H1 (cell line): ENCODE measurements around the gene CHSY1. TPM values are rescaled to one million over a fixed set of nuclear protein-coding genes. Genes with fewer than 3 reads are reported as not detected.

Experiments used
- CTCF ChIA-PET: fragments of 300-600 bp; sonication (Branson Sonifier 250); formaldehyde crosslinking; loops from one replicate; lab custom pipeline; 2021; ENCODE audit not compliant: partially characterized antibody; lab: Charles Lee
- POLR2A ChIA-PET: fragments of 300-600 bp; sonication (Branson Sonifier 250); formaldehyde crosslinking; loops from one replicate; lab custom pipeline; 2021; ENCODE audit warnings: inconsistent platforms; ENCODE audit not compliant: partially characterized antibody; lab: Charles Lee
- DNase-seq, 2 experiments: peaks; one replicate each; pipeline versions ENCODE4 v3.0.0 to v3.0.0-alpha.2; 2010 to 2022; ENCODE audit warnings: low spot score in 2 of 2, low read depth in 1 of 2, mixed read lengths in 1 of 2
- FAIRE-seq: peaks from 2 replicates; lab custom pipeline; 2011; peaks lifted over from hg19 to GRCh38; lab: Jason Lieb, UNC
- H2AFZ ChIP-seq: 2 replicates; pipeline ENCODE4 v1.8.1; 2012; ENCODE audit warnings: low read length, inconsistent platforms
- H2AK5ac ChIP-seq: 2 replicates; pipeline ENCODE4 v1.6.1; 2013; ENCODE audit warnings: low read depth, low read length
- H2BK120ac ChIP-seq: replicated peaks from 2 replicates; pipeline ENCODE3; 2013; ENCODE audit warnings: low read depth, low read length, inconsistent platforms
- H2BK12ac ChIP-seq: 2 replicates; pipeline ENCODE4 v1.6.1; 2013; ENCODE audit warnings: low read depth, low read length
- H2BK15ac ChIP-seq: 2 replicates; pipeline ENCODE4 v1.6.1; 2013; ENCODE audit warnings: low read length
- H2BK20ac ChIP-seq: 2 replicates; pipeline ENCODE4 v1.6.1; 2013; ENCODE audit warnings: low read length
- H2BK5ac ChIP-seq: 2 replicates; pipeline ENCODE4 v1.6.1; 2013; ENCODE audit warnings: low read depth, low read length
- H3K14ac ChIP-seq: 2 replicates; pipeline ENCODE4 v1.6.1; 2013; ENCODE audit warnings: inconsistent platforms; ENCODE audit not compliant: insufficient read length
- H3K18ac ChIP-seq: 2 replicates; pipeline ENCODE4 v1.6.1; 2013; ENCODE audit warnings: low read length; ENCODE audit errors: extremely low read depth
- H3K23ac ChIP-seq: 2 replicates; pipeline ENCODE4 v1.6.1; 2013; ENCODE audit warnings: inconsistent platforms; ENCODE audit not compliant: insufficient read length
- H3K23me2 ChIP-seq: 2 replicates; pipeline ENCODE4 v1.6.1; 2013; ENCODE audit warnings: low read depth, low read length
- H3K27ac ChIP-seq: 2 replicates; pipeline ENCODE4 v1.6.1; 2011; ENCODE audit warnings: low read depth, low read length, inconsistent platforms
- H3K27me3 ChIP-seq, 4 experiments: replicated peaks in 1 of 4; 1 replicate in 1 of 4; 2 replicates in 3 of 4; pipeline versions ENCODE4 v1.6.1 to v1.8.1; 2011 to 2013; ENCODE audit warnings: low read length in 3 of 4, mild to moderate bottlenecking in 3 of 4, inconsistent platforms in 2 of 4, mixed read lengths in 2 of 4, moderate library complexity in 1 of 4; ENCODE audit not compliant: control insufficient read depth in 3 of 4, insufficient read depth in 3 of 4; ENCODE audit errors: extremely low read depth in 1 of 4
- H3K36me3 ChIP-seq, 4 experiments: 2 replicates each; pipeline versions ENCODE4 v1.6.1 to v1.8.1; 2011 to 2013; ENCODE audit warnings: mild to moderate bottlenecking in 4 of 4, low read length in 3 of 4, moderate library complexity in 2 of 4, control low read depth in 1 of 4, inconsistent platforms in 1 of 4; ENCODE audit not compliant: insufficient read depth in 4 of 4, control insufficient read depth in 2 of 4
- H3K4ac ChIP-seq: replicated peaks from 2 replicates; pipeline ENCODE3; 2013; ENCODE audit warnings: low read length, low read depth, mixed read lengths, inconsistent platforms; ENCODE audit not compliant: insufficient read length
- H3K4me1 ChIP-seq, 4 experiments: replicated peaks in 1 of 4; 1 replicate in 1 of 4; 2 replicates in 3 of 4; pipeline versions ENCODE4 v1.6.1 to v1.8.1; 2011 to 2013; ENCODE audit warnings: low read length in 3 of 4, inconsistent platforms in 2 of 4, mixed read lengths in 1 of 4; ENCODE audit not compliant: insufficient read depth in 4 of 4, control insufficient read depth in 3 of 4
- H3K4me2 ChIP-seq, 2 experiments: 2 replicates each; pipeline versions ENCODE4 v1.6.1 to v1.8.1; 2011 to 2013; ENCODE audit warnings: low read depth in 2 of 2, low read length in 2 of 2, control low read depth in 1 of 2, inconsistent platforms in 1 of 2, mild to moderate bottlenecking in 1 of 2; ENCODE audit not compliant: insufficient read depth in 1 of 2
- H3K4me3 ChIP-seq, 4 experiments: fragments of 200-600, 300-600 bp in 1 of 4; sonication (generic), shearing (Covaris generic), sonication (Bioruptor Twin) in 1 of 4; 2 replicates each; pipeline versions ENCODE4 v1.5.1 to v1.8.1; 2011 to 2016; ENCODE audit warnings: low read length in 4 of 4, low read depth in 3 of 4, control low read depth in 2 of 4, inconsistent platforms in 2 of 4, mild to moderate bottlenecking in 2 of 4, mixed read lengths in 1 of 4, moderate library complexity in 1 of 4; ENCODE audit not compliant: insufficient read depth in 2 of 4; ENCODE audit errors: extremely low read depth in 1 of 4
- H3K56ac ChIP-seq: replicated peaks from 2 replicates; pipeline ENCODE3; 2013; ENCODE audit warnings: low read depth, mild to moderate bottlenecking, mixed read lengths, low read length, inconsistent platforms; ENCODE audit not compliant: insufficient read length
- H3K79me1 ChIP-seq: 2 replicates; pipeline ENCODE4 v1.6.1; 2013; ENCODE audit warnings: low read depth, low read length, control low read depth
- H3K79me2 ChIP-seq, 2 experiments: 2 replicates each; pipeline versions ENCODE4 v1.6.1 to v1.8.1; 2012 to 2013; ENCODE audit warnings: low read length in 2 of 2, mild to moderate bottlenecking in 2 of 2, inconsistent platforms in 1 of 2; ENCODE audit not compliant: insufficient read depth in 2 of 2, control insufficient read depth in 1 of 2
- H3K9ac ChIP-seq, 4 experiments: replicated peaks in 1 of 4; 1 replicate in 1 of 4; 2 replicates in 3 of 4; pipeline versions ENCODE4 v1.6.1 to v1.8.1; 2011 to 2013; ENCODE audit warnings: low read depth in 3 of 4, low read length in 3 of 4, control low read depth in 2 of 4, mild to moderate bottlenecking in 2 of 4, moderate library complexity in 2 of 4, inconsistent platforms in 1 of 4; ENCODE audit errors: extremely low read depth in 1 of 4
- H3K9me3 ChIP-seq, 2 experiments: 2 replicates each; pipeline versions ENCODE4 v1.6.1 to v1.8.1; 2012 to 2013; ENCODE audit warnings: mild to moderate bottlenecking in 2 of 2, moderate library complexity in 2 of 2, control low read depth in 1 of 2, inconsistent platforms in 1 of 2, low read depth in 1 of 2, low read length in 1 of 2, mixed read lengths in 1 of 2; ENCODE audit not compliant: insufficient read depth in 2 of 2
- H4K20me1 ChIP-seq, 2 experiments: replicated peaks in 1 of 2; 2 replicates each; pipeline versions ENCODE3 to v1.8.1; 2011 to 2013; ENCODE audit warnings: inconsistent platforms in 2 of 2, low read length in 2 of 2, mild to moderate bottlenecking in 1 of 2; ENCODE audit not compliant: insufficient read depth in 2 of 2, control insufficient read depth in 1 of 2
- H4K5ac ChIP-seq: 2 replicates; pipeline ENCODE4 v1.6.1; 2013; ENCODE audit warnings: low read length, low read depth, mixed read lengths, inconsistent platforms; ENCODE audit not compliant: insufficient read length
- H4K8ac ChIP-seq: 2 replicates; pipeline ENCODE4 v1.8.0; 2013; ENCODE audit warnings: mild to moderate bottlenecking, moderate library complexity, low read length, inconsistent platforms; ENCODE audit not compliant: insufficient read depth; ENCODE audit errors: extremely low read depth
- H4K91ac ChIP-seq: replicated peaks from 2 replicates; pipeline ENCODE3; 2013; ENCODE audit warnings: low read length, mixed read lengths, inconsistent platforms; ENCODE audit not compliant: insufficient read length
- CBX8 ChIP-seq: fragments of 300-800, 300-1000 bp; sonication (generic); IDR thresholded peaks from 2 replicates; pipeline ENCODE4 v1.7.1; 2016; ENCODE audit warnings: low read depth, low read length, borderline replicate concordance
- CREB1 ChIP-seq: IDR thresholded peaks from 2 replicates; pipeline ENCODE4 v1.6.1; 2012; ENCODE audit warnings: inconsistent platforms
- GTF2F1 ChIP-seq: IDR thresholded peaks from 2 replicates; pipeline ENCODE4 v1.6.1; 2012; ENCODE audit warnings: low read depth, low read length, improper control_type of control experiment, borderline replicate concordance
- RBBP5 ChIP-seq: IDR thresholded peaks from 2 replicates; pipeline ENCODE4 v1.7.1; 2012; ENCODE audit warnings: low read depth, mild to moderate bottlenecking, inconsistent platforms, low read length, moderate library complexity, borderline replicate concordance
- SIN3A ChIP-seq, 2 experiments: IDR thresholded peaks in 1 of 2; conservative IDR thresholded peaks in 1 of 2; 2 replicates each; pipeline ENCODE4 v1.6.1; 2011 to 2012; ENCODE audit warnings: low read length in 2 of 2, improper control_type of control experiment in 1 of 2, low read depth in 1 of 2, mild to moderate bottlenecking in 1 of 2
- TCF12 ChIP-seq: IDR thresholded peaks from 2 replicates; pipeline ENCODE4 v1.6.1; 2011; ENCODE audit warnings: low read depth, mild to moderate bottlenecking, low read length
- WGBS, 2 experiments: shearing (Covaris generic) in 1 of 2; methylation state at CpG; one replicate each; pipeline versions ENCODE4 v1.1.6 to v1.1.7; 2013 to 2015; ENCODE audit warnings: low lambda C conversion rate in 2 of 2, mixed read lengths in 2 of 2, inconsistent platforms in 1 of 2, low coverage in 1 of 2, missing lambda C conversion rate in 1 of 2; ENCODE audit not compliant: insufficient replicate concordance in 2 of 2, insufficient coverage in 1 of 2, insufficient read length in 1 of 2; ENCODE audit errors: extremely low coverage in 1 of 2, missing lambda C conversion rate in 1 of 2; 5-methylcytosine and 5-hydroxymethylcytosine counted together
- polyA plus RNA-seq, 7 experiments: library from polyadenylated mRNA; depleted of rRNA in 3 of 7; stranded (reverse) in 5 of 7; unstranded in 2 of 7; fragments of >200 nt in 5 of 7; fragments of 200-250 nt in 2 of 7; gene quantifications; 1 replicate in 5 of 7; 2 replicates in 1 of 7; 4 replicates in 1 of 7; pipeline versions ENCODE4 v1.2.1 to v1.2.3, GENCODE V29; 2011 to 2013; ENCODE audit warnings: missing spikeins in 2 of 7, mixed read lengths in 2 of 7
- total RNA-seq: library from RNA; stranded (reverse); fragmentation: NEBNext Ultra II Directional; extraction: Animal tissue kit (Norgen Biotek cat#: 25700); gene quantifications from 2 replicates; pipeline ENCODE4 v1.2.1, GENCODE V29; 2021

CHSY1 gene
- total and polyA plus RNA-seq, 2 of the 8 experiments (the other 6 are each of a cell fraction or from before 2014, with no cell fraction given) = 24.9 to 60.7 TPM

DNA sequence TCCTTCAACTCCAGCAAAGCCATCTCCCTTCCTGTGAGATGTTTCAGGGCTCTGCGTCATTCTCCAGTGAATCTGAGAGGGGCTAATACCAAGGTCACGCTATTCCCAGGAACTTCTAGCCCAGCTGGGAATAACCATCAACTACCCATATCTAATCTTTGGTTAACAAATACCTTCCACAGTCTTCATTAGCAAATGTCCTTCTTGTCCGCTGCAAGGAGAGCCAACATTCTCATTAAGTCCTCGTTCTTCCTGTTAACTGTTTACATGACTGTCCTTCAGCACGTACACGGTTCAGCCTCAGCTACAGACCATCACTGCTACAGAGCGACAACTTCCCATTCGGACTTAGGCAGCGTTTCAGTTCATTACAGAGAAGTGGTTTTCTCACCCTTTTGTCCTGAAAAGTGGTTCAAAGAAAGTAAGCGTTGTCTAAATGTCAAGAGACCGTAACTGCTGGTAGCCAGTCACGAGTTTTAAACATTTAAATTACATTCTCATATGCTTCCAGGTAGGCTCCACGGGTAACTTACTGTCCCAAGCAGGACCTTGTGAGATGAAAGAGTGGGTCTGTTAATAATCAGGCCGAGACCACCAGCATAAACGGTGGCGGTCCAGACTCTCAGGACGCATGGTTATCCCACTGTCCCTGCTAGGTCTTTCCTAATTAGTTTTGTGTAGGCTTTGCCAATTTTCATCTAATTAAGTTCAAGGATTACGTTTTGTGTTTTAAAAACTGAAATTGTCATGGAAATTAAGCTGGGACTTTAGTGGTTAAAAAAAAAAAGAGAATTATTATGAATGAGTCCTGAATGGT lies 63.8 kb downstream of the CHSY1 start:
- H4K20me1 ChIP-seq = peaks cover 13 to 19% of the 10 kb centered on the region in 2 experiments
- TF ChIP-seq GTF2F1 = no peak
- TF ChIP-seq SIN3A (conservative IDR thresholded peaks at IDR 0.05 in 1 of 2, IDR thresholded peaks at IDR 0.05 in 1 of 2; ENCODE audit: low read depth in 1 of 2, low read length in 2 of 2) = no peak
- TF ChIP-seq RBBP5 = no peak
- TF ChIP-seq TCF12 = no peak
- no peak for TF ChIP-seq CBX8
- TF ChIP-seq CREB1 = no peak

More for the DNA sequence above, 63.8 kb downstream of the CHSY1 start:
- Histone ChIP-seq H4K91ac (no peak overlapping the region), H2BK15ac (no peak overlapping the region), H3K4me1 (peaks cover 1 to 21% (median 12%) of the 10 kb centered on the region in 4 experiments; a peak in 5 of 7 replicates), H4K8ac (no peak overlapping the region), H3K18ac (no peak overlapping the region), H2BK5ac (no peak overlapping the region), H2BK20ac (no peak overlapping the region), H2BK120ac (no peak overlapping the region), H3K23ac (no peak overlapping the region), H3K56ac (no peak overlapping the region), H3K9me3 (no peaks in the 10 kb centered on the region), H2BK12ac (no peak overlapping the region), H3K4me2 (peak overlapping the region in 1 of 2 experiments; percentile 21; a peak in 1 of 4 replicates), H4K5ac (no peak overlapping the region), H3K27ac (no peak overlapping the region), H2AFZ (no peak overlapping the region), H3K4me3 (no peak overlapping the region), H3K23me2 (no peaks in the 10 kb centered on the region), H2AK5ac (no peak overlapping the region), H3K4ac (no peak overlapping the region), H3K9ac (no peak overlapping the region), H3K27me3 (no peaks in the 10 kb centered on the region), H3K79me2 (peaks cover 4 to 96% of the 10 kb centered on the region in 2 experiments; a peak in 3 of 4 replicates), H3K79me1 (peaks cover 11% of the 10 kb centered on the region), H3K14ac (no peak overlapping the region), H3K36me3 (no peaks in the 10 kb centered on the region; a peak in 1 of 8 replicates)
- WGBS, 2 experiments = 75% methylated on average over 18 of the region's 18 CpGs; no CpG with 5 or more reads in 1 of the 2 experiments
- ChIA-PET POLR2A (interaction anchor here (0.7 to 1.2 kb wide), 2 partner anchors 10 to 16 kb away, joined by 3 read pairs; no protein-coding TSS in a partner anchor), CTCF (interaction anchor here (0.6 to 1.4 kb wide), 3 partner anchors 66 to 147 kb away, joined by 3 to 6 read pairs (median 4); no protein-coding TSS in a partner anchor)
- FAIRE-seq = no peak
- DNase-seq = no peak
